ENCODE measurements around the gene RAB17.

RAB17 gene

DNA sequence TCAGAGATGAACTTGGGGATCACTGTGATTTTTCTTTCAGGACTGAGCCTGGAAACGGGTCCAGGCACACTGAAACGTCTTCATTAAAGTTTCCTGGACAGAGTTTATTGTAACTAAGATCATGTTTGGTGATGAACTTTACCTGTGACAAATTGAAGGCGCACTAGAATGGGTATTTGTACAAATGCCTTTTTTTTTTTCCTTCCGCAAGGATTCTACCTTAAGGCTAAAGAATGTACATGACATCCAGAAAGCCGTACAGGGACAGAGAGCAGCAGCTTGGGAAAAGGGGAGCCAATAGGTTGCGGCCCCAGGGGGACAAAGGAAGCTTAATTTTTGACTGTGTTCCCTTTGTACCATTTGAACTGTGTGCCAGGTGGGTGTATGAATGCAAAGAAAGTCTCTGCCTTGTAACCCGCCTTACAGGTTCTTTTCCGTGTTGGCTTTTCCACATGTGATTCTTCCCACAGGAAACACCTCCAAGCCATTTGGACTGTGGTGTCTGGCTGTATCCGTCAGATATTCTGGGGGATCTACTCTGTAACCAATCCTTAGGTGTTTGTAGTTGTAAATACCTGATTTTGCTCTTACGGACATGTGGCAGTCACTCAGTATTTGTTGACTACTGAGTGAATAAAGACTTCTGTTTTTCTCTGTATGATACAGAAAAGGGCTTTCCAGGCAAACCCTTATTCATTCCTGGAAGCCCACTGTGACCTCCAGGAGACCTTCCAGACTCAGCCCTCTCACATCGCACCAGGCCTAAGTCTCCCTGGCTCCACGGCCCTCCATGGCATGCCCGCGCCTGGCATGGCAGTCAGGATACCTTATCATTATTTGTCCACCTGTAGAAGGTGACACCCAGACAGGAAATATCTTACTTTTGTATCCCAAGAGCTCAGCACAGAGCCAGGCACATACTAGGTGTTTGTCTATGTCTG lies 38.0 kb upstream of the RAB17 start:
- no peak for DNase-seq (ENCODE audit: low read depth)
- TF ChIP-seq, protein P1, sequence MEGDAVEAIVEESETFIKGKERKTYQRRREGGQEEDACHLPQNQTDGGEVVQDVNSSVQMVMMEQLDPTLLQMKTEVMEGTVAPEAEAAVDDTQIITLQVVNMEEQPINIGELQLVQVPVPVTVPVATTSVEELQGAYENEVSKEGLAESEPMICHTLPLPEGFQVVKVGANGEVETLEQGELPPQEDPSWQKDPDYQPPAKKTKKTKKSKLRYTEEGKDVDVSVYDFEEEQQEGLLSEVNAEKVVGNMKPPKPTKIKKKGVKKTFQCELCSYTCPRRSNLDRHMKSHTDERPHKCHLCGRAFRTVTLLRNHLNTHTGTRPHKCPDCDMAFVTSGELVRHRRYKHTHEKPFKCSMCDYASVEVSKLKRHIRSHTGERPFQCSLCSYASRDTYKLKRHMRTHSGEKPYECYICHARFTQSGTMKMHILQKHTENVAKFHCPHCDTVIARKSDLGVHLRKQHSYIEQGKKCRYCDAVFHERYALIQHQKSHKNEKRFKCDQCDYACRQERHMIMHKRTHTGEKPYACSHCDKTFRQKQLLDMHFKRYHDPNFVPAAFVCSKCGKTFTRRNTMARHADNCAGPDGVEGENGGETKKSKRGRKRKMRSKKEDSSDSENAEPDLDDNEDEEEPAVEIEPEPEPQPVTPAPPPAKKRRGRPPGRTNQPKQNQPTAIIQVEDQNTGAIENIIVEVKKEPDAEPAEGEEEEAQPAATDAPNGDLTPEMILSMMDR (IDR thresholded peaks at IDR 0.05; ENCODE audit: insufficient read depth, low read depth, low read length, missing control alignments) = no peak
- peak overlapping the region; percentile 34 for H3K4me3 ChIP-seq (ENCODE audit: low read length)

DNA sequence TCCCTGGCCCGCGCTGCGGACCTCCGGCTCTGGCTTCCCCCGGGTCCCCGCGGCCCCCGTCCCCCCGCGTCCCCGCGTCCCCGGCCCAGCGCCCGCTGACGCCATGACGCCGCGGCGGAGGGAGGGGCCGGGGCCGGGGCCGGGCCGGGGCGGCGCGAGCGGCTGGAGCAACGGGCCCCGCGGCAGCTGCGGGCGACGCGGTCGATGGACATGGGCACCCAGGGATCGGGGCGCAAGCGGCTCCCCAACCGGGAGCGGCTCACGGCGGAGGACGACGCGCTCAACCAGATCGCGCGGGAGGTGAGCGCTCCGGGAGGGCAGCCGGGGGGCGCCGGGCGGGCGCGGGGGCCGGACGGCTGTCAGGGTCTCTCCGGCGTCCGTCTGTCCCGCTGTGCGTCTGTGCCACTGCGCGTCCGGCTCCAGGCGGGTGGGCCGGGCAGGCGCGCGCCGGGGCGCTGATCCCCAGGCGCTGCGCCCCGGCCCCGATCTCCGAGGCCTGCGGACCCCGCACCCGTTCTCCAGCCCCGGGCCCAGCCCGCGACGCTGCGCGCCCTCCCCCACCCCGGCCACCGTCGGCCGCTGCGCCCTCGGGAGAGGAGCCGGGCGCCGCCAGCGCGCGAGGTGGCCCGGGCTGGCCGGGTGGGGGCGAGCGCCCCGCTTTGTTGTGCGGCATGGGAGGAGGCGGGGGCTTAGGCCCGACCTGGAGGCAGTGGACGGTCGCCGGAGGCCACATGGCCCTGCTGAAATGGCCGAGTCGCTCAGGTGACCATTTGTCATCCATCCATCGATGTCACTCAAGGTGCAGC lies 37.1 kb upstream of the RAB17 start, which contains the start of gene LRRFIP1:
TSS of gene LRRFIP1 (plus strand) at position 147 of the 806 bp plus-strand sequence. CDS start at position 205, 58 bp downstream.
- DNase-seq (ENCODE audit: low read depth) = no peak
- H3K4me3 ChIP-seq (ENCODE audit: low read length) = peak within 1 kb of the TSS; percentile 34
- TF ChIP-seq, protein P1 (IDR thresholded peaks at IDR 0.05; ENCODE audit: insufficient read depth, low read depth, low read length, missing control alignments) = no peak

DNA sequence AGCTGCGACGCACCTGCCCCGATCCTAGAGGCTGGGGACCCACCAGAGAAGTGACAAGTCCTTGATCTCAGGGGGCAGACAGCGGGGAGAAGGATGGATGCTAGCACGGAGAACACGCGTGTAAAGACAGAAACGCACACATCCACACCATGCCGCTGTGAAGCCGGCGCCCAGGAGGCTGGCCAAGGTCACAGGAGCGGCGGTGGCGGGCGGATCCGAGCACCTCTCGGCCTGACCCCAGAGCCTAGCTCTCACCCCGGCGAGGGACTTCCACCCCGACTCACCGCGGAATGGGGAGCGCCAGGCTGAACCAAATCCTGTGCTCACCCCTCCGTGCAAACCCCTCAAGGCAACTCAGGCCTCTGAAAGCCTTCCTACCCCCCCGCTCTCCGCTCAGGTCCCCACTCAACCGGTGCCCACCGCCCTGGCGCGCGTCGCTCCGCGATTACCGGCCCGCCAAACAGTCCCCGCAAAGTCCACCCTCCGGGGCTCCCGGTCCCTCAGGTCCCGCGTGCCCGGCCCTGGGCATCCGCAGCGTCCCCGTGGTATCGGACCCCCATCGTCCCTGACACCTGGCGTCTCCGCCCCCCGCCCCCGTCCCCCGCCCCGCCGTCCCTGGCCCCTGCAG lies 36.4 kb upstream of the RAB17 start:
- H3K4me3 ChIP-seq (ENCODE audit: low read length) = peak overlapping the region; percentile 31
- TF ChIP-seq, protein P1 (IDR thresholded peaks at IDR 0.05; ENCODE audit: insufficient read depth, low read depth, low read length, missing control alignments) = no peak
- DNase-seq (ENCODE audit: low read depth) = no peak

DNA sequence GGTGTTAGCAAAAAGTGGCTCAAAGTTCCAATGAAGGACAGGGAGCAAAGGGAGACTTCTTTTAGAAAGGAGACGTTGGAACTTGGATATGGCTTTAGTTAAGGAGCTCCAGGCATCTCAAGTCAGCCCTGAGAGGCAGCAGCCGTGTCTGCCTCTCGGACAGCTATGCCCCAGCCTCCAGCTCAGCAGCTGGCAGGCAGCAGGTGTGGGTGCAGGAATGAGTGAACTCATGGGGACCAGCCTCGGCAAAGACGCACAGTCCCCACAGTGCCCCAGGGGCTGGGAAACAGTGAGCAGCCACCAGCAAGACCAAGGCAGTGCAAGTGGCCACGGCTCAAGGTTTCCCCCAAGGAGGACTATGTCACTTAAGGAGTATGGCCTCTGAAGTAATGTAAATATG lies 35.2 kb upstream of the RAB17 start:
- DNase-seq (ENCODE audit: low read depth) = no peak
- H3K4me3 ChIP-seq (ENCODE audit: low read length) = no peak overlapping the region
- TF ChIP-seq, protein P1 (IDR thresholded peaks at IDR 0.05; ENCODE audit: insufficient read depth, low read depth, low read length, missing control alignments) = no peak

DNA sequence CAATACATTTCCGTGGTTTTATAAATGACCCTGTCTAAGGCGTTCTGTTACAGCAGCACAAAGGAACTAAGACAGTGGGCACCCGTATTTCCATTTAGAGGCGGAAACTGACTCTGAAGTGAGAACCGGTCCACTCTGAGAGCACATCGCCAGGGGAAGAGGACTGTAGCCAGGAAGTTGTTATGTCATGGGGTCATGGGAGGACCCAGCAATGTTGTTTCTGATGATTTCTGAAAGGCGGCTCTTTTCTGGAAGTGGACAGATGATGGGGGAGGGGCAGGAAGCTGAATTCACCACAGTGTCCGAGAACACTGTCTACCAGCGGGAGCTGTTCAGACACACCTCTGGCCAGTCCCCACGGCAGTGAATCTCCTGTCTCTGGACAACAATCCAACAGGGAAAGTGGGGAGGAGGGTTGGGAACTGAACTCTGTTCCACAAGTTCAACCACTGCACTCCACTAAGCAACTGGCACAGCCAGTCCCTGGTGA lies 34.7 kb upstream of the RAB17 start:
- TF ChIP-seq, protein P1 (IDR thresholded peaks at IDR 0.05; ENCODE audit: insufficient read depth, low read depth, low read length, missing control alignments) = no peak
- no peak overlapping the region for H3K4me3 ChIP-seq (ENCODE audit: low read length)
- no peak for DNase-seq (ENCODE audit: low read depth)

DNA sequence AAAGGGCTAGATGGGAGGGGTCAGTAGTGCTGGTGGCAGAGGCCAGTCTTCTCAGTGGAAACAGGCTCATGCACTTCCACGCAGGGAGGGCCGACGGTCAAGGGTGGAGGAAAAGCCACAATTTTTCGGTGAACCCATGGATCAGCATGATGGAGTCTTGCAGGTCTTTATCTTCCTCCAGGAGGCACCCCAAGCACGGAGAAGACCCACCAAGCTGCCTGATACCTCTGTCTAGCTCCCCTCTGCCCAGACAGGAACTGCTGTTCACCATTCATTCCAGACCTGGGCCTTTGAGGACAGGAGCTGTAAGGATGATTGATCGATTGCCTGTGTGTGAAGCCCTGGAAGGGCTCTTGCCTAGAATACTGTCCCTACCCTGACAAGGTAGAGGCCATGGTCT lies 34.0 kb upstream of the RAB17 start:
- TF ChIP-seq, protein P1 (IDR thresholded peaks at IDR 0.05; ENCODE audit: insufficient read depth, low read depth, low read length, missing control alignments) = no peak
- no peak for DNase-seq (ENCODE audit: low read depth)
- no peak overlapping the region for H3K4me3 ChIP-seq (ENCODE audit: low read length)

Measured in epithelial cell of esophagus (primary cell).